ENCODE data around the gene TSPAN13. TPM values are rescaled to one million over a fixed set of nuclear protein-coding genes. Genes with fewer than 3 reads are reported as not detected.
"Not testable (repeated sequence)": the region's sequence is repeated elsewhere in the genome, so short reads cannot be mapped to it uniquely, and the experiment has no call there.

Gene TSPAN13
- total RNA-seq, 1 donor from 2014 or later: 89.1 TPM

GRCh38 chr7:16740996-16741395, 12.6 kb upstream of the TSPAN13 start:
- no peak for DNase-seq (ENCODE audit: low read depth)

DNA sequence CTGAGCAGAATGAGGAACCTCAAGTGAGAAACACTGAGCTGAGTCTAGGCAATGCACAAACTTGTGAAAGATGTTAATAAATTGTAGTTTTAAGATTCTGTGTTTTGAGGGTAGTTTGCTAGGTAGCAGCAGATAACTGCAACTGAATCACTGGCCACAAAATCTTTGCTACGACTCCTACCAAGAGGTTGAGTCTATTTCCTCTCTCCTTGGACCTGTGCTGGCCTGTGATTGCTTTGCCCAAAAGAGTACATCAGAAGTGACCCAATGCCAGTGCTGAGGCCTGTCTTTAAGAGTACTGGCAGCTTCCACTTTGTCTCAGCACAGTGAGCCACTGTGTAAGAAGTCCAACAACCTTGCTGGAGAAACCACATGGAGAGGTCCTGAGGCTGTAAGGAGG, 11.9 kb upstream of the TSPAN13 start:
- no peak for DNase-seq (ENCODE audit: low read depth)

- DNase-seq (ENCODE audit: low read depth): no peak
Observed at GRCh38 chr7:16742547-16742946, 11.0 kb upstream of the TSPAN13 start.

GRCh38 chr7:16743236-16743635, 10.3 kb upstream of the TSPAN13 start:
- DNase-seq (ENCODE audit: low read depth): no peak

DNA sequence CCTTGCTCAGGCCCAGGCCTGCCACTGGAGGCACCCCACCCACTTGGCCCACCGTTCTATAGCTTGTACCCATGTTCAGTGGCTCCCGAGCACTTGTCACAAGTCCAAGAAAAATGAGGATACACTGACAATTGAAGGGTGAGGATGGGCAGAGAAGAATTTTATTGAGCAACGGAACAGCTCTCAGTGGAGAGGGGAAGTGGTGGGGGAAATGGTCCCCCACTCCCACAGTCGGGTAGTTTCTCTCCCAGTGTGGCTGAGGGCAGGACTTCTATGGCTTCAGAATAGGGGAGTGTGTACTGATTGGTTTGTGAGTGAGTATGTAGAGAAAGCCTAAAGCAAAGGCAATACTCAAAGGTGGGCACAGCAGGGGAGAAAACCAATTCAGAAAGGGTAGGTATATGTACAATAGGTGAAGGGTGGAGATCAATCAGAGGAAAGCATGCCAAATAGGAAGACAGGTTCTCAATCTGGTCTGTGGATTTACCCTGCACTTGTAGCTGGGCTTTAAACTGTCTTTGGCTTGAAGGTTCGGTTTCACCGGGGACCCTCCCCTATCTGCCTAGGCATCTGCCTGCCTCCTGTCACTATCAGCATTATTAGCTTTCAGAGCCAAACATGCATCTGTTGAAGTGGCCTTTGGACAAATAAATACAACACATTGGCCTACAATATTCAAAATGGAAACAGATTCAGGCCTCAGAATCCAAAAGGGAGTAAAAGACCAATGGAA, 8.9 kb upstream of the TSPAN13 start:
- no peak for DNase-seq (ENCODE audit: low read depth)

GRCh38 chr7:16745645-16746044, 7.9 kb upstream of the TSPAN13 start:
- DNase-seq (ENCODE audit: low read depth): no peak

DNA sequence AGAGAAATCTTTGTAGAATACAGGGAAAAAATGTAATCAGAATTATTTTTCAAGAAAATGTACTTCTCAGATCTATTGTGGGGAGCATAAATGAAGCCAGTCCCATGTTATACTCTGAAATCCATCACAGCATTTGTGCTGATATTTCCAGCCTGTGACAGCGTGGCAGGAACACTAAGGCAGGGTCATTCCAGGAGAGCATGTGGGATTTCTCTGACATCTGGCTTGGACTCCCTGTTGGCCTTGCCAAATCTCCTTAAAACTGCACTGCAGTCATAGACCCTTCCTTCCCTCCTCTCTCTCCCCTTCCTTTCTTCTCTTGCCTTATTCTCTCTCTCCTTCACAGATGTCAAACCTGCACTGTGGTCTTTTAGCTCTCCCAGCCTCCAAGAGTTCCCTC, 6.5 kb upstream of the TSPAN13 start:
- no peak for DNase-seq (ENCODE audit: low read depth)

DNA sequence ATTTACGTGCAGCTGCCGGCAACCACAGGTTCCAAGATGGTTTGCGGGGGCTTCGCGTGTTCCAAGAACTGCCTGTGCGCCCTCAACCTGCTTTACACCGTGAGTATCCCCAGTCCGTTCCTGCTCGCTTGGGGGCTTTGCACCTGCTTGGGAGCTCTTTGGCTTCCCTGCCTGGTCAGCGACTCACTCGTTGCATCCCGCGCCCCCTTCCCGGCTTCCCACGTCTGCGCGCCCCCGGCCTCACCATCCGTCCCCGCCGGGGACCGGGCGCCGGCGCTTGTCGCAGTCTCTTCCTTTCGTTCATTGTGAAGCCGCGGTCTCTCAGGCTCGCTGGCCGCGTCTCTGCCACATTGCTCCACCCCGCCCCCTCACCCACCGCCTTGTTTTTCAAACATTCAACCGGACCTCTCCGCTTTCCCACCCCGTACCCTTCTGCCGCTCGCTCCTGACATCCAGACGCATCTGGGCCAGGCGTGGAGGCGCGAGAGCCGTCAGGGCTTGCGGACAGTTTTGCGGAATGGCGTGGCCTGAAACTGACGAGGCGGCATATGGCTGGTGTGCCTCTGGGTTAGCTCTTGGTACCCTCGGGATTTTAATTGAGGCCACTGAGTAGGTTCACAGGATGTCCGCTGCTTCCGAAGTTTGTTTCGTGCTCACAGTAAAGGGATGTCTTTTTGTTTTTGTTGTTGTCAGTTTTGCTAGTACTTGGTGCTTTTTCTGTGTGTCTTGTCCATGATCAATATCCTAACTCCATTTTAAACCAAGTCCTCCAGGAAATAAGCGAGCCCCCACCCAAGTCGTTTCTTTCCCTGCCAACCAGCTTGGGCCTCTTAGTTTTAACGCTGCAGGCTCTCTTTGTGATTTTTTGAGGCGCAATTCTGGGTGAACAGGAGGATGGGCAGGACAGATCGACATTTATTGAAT, 639 bp downstream of the TSPAN13 start:
- DNase-seq (ENCODE audit: low read depth): no peak

DNA sequence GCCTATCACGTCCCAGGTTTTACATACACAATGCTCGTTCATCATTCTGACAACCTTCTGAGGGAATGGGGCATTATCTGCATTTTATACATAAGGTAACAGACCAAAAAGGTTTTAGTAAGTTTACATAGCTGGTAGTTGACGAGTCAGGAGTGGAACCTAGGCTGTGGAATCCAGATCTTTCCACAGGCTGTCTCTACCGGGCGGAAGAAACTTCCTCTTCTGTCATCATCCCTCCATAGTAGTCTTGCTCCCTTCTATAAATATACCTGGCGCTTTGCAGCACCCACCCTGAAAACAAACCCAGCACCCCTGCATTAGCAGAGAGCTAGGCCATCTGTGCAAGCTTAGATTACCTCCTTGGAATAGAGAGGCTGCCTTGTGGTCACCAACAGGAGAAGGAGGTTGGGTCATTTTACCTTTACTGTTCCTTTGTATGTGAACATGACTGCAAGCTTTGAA, 1.3 kb downstream of the TSPAN13 start:
- no peak for DNase-seq (ENCODE audit: low read depth)

GRCh38 chr7:16755397-16755796, 1.8 kb downstream of the TSPAN13 start:
- peak; percentile 82 for DNase-seq (ENCODE audit: low read depth)

DNA sequence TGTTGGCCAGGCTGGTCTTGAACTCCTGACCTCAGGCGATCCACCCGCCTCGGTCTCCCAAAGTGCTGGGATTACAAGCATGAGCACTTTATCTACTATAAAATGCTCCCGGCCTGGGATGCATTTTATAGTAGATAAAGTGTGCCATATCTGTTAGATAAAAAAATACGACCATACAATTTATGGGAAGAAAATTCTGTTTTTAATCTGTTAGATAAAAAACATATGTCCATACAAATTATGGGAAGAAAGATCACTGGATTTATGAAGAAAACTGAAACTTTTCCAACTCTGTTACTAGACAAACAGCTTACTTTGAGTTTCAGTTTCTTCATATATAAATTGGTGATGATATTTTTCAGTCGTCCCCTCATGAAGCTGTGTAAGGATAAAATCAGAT, 4.5 kb downstream of the TSPAN13 start:
- no peak for DNase-seq (ENCODE audit: low read depth)

- DNase-seq (ENCODE audit: low read depth): no peak
Observed at GRCh38 chr7:16758631-16759611, 5.4 kb downstream of the TSPAN13 start.

- no peak for DNase-seq (ENCODE audit: low read depth)
Observed at GRCh38 chr7:16759840-16760239, 6.3 kb downstream of the TSPAN13 start.

DNA sequence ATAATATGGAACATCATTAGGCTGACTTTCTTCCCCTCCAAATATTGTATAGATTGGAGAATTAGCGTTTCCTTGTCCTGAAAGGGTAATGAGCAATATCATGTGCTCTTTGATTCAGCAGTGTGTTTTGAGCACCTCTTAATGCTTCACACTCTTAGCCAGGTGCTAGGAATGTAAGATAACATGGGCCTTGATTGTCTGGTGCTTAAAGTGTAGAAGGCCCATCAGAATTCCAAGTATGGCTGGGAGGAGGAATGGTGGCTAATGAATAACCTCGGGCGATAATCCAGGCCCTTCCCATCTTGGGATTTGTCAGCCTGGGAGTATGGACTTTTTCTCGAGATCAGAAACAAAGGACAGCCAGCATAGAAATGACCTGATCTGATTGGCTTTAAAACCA, 8.6 kb downstream of the TSPAN13 start:
- DNase-seq (ENCODE audit: low read depth): no peak

DNA sequence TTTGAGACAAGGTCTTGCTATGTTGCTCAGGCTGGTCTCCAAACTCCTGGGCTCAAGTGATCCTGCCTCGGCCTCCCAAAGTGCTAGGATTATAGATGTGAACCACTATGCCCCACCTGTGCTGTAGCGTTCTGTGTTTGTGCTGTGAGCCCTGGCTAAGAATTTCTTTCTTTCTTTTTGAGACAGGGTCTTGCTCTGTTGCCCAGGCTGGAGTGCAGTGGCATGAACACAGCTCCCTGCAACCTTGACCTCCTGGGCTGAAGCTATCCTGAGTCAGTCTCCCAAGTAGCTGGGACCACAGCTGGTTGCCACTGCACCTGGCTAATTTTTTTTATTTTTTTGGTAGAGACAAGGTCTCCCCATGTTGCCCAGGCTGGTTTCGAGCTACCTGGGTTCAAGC, 11.4 kb downstream of the TSPAN13 start:
- DNase-seq (ENCODE audit: low read depth): no peak

DNA sequence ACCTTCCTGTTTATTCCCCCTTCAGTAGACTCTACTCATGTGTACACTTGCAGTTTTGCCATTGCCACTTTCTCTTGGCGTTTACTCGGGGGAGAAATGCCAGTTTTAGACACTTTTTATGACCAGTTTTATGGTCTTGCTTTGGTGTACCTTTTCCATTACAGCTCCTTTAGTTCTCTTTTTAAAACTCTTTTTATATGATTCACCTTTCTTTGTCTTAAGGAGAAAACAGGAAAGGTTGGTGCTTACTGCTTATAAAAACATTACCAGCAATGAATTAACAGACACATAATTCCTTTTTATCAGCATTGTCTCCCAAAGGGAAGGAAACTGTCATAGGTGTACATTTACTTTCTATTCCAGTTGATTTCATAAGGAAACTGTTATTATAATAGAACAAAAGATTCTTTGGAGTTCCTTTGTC, 11.9 kb downstream of the TSPAN13 start:
- no peak for DNase-seq (ENCODE audit: low read depth)

DNA sequence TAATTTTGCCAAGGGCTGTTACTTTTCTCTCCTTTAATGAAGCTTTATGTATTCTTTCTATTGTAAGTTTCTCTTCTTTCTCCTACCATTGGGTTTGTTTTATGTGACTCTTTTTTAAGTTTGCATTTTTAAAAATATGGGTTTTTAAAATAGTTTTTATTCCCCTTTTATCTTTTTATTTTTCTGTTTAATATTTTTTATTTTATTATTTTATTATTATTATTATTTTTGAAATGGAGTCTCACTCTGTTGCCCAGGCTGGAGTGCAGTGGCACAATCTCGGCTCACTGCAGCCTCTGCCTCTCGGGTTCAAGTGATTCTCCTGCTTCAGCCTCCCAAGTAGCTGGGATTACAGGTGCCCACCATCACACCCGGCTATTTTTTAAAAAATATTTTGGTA, 16.4 kb downstream of the TSPAN13 start:
- not testable (repeated sequence) for DNase-seq (ENCODE audit: low read depth)

GRCh38 chr7:16770657-16771329, 17.2 kb downstream of the TSPAN13 start:
- DNase-seq (ENCODE audit: low read depth): no peak

DNA sequence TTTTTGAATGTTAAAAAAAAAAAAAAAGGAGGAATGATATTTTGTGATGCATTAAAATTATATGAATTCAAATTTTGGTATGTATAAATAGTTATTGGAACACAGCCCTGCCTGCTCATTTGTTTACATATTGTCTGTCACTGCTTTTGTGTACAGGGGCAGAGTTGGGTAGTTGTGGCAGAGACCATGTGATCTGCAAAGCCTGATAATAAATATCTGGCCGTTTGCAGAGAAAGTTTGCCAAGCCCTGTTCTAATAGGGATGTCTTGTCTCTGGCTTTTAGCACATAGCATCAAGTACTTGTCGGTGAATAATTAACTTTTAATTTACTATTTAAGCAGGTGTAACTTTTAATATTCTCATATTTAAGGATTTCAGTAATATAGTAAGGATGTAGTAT, 19.8 kb downstream of the TSPAN13 start:
- DNase-seq (ENCODE audit: low read depth): no peak

- DNase-seq (ENCODE audit: low read depth): no peak
Observed at GRCh38 chr7:16773884-16774283, 20.3 kb downstream of the TSPAN13 start.

GRCh38 chr7:16774294-16774693, 20.7 kb downstream of the TSPAN13 start:
- DNase-seq (ENCODE audit: low read depth): no peak
